Posterior cingulate gyrus (tissue), 11 donors: ENCODE results near the gene OR2V2.
"Not testable (repeated sequence)": the region's sequence is repeated elsewhere in the genome, so short reads cannot be mapped to it uniquely, and the experiment has no call there.

Source experiments
- DNase-seq, 10 donors: peaks; one replicate each; pipeline versions ENCODE4 v3.0.0 to v3.0.0-alpha.2; 2020 to 2021; ENCODE audit warnings: mixed read lengths in 3 of 10
- intact Hi-C: fragments of 100-400 bp; cut with DNase I; formaldehyde crosslinking; loops from one replicate; pipeline ENCODE4 v1.15.1; 2023

OR2V2 gene

GRCh38 chr5:181146927-181147636 is at the start of gene OR2V2:
Gene OR2V2, plus strand, starts transcription at chr5:181147586. Its CDS starts 7,357 bp downstream, at chr5:181154943.
- intact Hi-C loops, DNase-seq: not testable (repeated sequence)

GRCh38 chr5:181097759-181098491 is 49.5 kb upstream of the OR2V2 start:
- intact Hi-C loops, DNase-seq: not testable (repeated sequence)

- intact Hi-C loops: no loop called here
- DNase-seq: peak in 1 of 10 donors; percentile 46
These were observed 48.4 kb upstream of the OR2V2 start for GRCh38 chr5:181098762-181099601.

- intact Hi-C loops: no loop called here
- DNase-seq: peak in 1 of 10 donors; percentile 5
These were observed 47.7 kb upstream of the OR2V2 start for GRCh38 chr5:181099602-181100086.

- DNase-seq: peak in 1 of 10 donors; percentile 68
- intact Hi-C loops: no loop called here
These were observed 47.1 kb upstream of the OR2V2 start for GRCh38 chr5:181100121-181100875.

- DNase-seq: peak in 1 of 10 donors; percentile 58
- intact Hi-C loops: not testable (repeated sequence)
These were observed 46.2 kb upstream of the OR2V2 start for GRCh38 chr5:181101030-181101641.

GRCh38 chr5:181101930-181102674 is 45.3 kb upstream of the OR2V2 start:
- DNase-seq, intact Hi-C loops: not testable (repeated sequence)

- peak in 1 of 10 donors; percentile 57 for DNase-seq
- intact Hi-C loops: not testable (repeated sequence)
These were observed 43.2 kb upstream of the OR2V2 start for GRCh38 chr5:181104259-181104568.

- intact Hi-C loops: not testable (repeated sequence)
- peak in 1 of 10 donors; percentile 48 for DNase-seq
These were observed 42.6 kb upstream of the OR2V2 start for GRCh38 chr5:181104606-181105390.

- intact Hi-C loops: no loop called here
- peak in 1 of 10 donors; percentile 22 for DNase-seq
These were observed 41.9 kb upstream of the OR2V2 start for GRCh38 chr5:181105391-181106025.

- peak in 1 of 10 donors; percentile 27 for DNase-seq
- intact Hi-C loops: no loop called here
These were observed 39.7 kb upstream of the OR2V2 start for GRCh38 chr5:181107699-181108098.

GRCh38 chr5:181108578-181109165 is 38.7 kb upstream of the OR2V2 start:
- intact Hi-C loops: no loop called here
- DNase-seq: peak in 1 of 10 donors; percentile 47

- peak in 1 of 10 donors; percentile 42 for DNase-seq
- intact Hi-C loops: no loop called here
These were observed 37.8 kb upstream of the OR2V2 start for GRCh38 chr5:181109489-181110013.

GRCh38 chr5:181111010-181111409 is 36.4 kb upstream of the OR2V2 start:
- intact Hi-C loops: no loop called here
- DNase-seq: peak in 1 of 10 donors; percentile 51

GRCh38 chr5:181112476-181112875 is 34.9 kb upstream of the OR2V2 start:
- DNase-seq: peak in 1 of 10 donors; percentile 24
- intact Hi-C loops: no loop called here

- DNase-seq, intact Hi-C loops: not testable (repeated sequence)
These were observed 33.8 kb upstream of the OR2V2 start for GRCh38 chr5:181113572-181113971.

- peak in 1 of 10 donors; percentile 55 for DNase-seq
- intact Hi-C loops: no loop called here
These were observed 33.0 kb upstream of the OR2V2 start for GRCh38 chr5:181114284-181114843.
